CD4-positive, alpha-beta T cell (primary cell): ENCODE data around the gene PIGZ. TPM values are rescaled to one million over a fixed set of nuclear protein-coding genes. Genes with fewer than 3 reads are reported as not detected.

Experiments
- ATAC-seq: fragments of 200-7000 bp; cut with Tn5 transposase; one replicate; pipeline ENCODE4 v1.10.0; 2022; ENCODE audit warnings: mild to moderate bottlenecking; ENCODE audit not compliant: poor library complexity
- CTCF ChIA-PET: fragments of 350-600 bp; sonication (Branson Sonifier 250); formaldehyde crosslinking; loops from one replicate; lab custom pipeline; 2021; ENCODE audit warnings: antibody characterized with exemption, inconsistent platforms; lab: Charles Lee
- POLR2A ChIA-PET: fragments of 350-600 bp; sonication (Branson Sonifier 250); formaldehyde crosslinking; loops from one replicate; lab custom pipeline; 2021; ENCODE audit warnings: antibody characterized with exemption, inconsistent platforms; lab: Charles Lee
- DNase-seq, 14 experiments: peaks; one replicate each; pipeline ENCODE4 v3.0.0-alpha.2; 2013 to 2020; ENCODE audit warnings: mixed read lengths in 2 of 14
- H3K27ac ChIP-seq, 2 donors: one replicate each; pipeline versions ENCODE4 v1.5.1 to v1.7.0; 2013; ENCODE audit warnings: low read length in 2 of 2, low read depth in 1 of 2, mild to moderate bottlenecking in 1 of 2
- H3K27me3 ChIP-seq, 2 experiments: 1 replicate in 1 of 2; 2 replicates in 1 of 2; pipeline versions ENCODE4 v1.6.1 to v1.7.0; 2013; ENCODE audit warnings: low read length in 2 of 2, control low read depth in 1 of 2, mild to moderate bottlenecking in 1 of 2, moderate library complexity in 1 of 2; ENCODE audit not compliant: insufficient read depth in 2 of 2, control insufficient read depth in 1 of 2
- H3K36me3 ChIP-seq: one replicate; pipeline ENCODE4 v1.6.1; 2013; ENCODE audit warnings: low read length, control low read depth; ENCODE audit not compliant: insufficient read depth
- H3K4me1 ChIP-seq: one replicate; pipeline ENCODE4 v1.6.1; 2013; ENCODE audit warnings: low read length, control low read depth; ENCODE audit not compliant: insufficient read depth
- H3K4me3 ChIP-seq: one replicate; pipeline ENCODE4 v1.5.1; 2013; ENCODE audit warnings: mild to moderate bottlenecking, low read length, moderate library complexity
- H3K9me3 ChIP-seq, 2 experiments: 1 replicate in 1 of 2; 2 replicates in 1 of 2; pipeline versions ENCODE4 v1.6.1 to v1.7.0; 2013; ENCODE audit warnings: low read length in 2 of 2, mild to moderate bottlenecking in 2 of 2, control low read depth in 1 of 2, moderate library complexity in 1 of 2; ENCODE audit not compliant: control insufficient read depth in 1 of 2, insufficient read depth in 1 of 2
- H3K27ac Mint-ChIP-seq: one replicate; pipeline ENCODE4 v1.8.0; 2020; ENCODE audit warnings: mixed read lengths
- H3K27me3 Mint-ChIP-seq: one replicate; pipeline ENCODE4 v1.8.0; 2021; ENCODE audit warnings: mixed read lengths
- H3K36me3 Mint-ChIP-seq: one replicate; pipeline ENCODE4 v1.8.0; 2021; ENCODE audit warnings: low read depth, mixed read lengths
- H3K4me1 Mint-ChIP-seq: one replicate; pipeline ENCODE4 v1.8.0; 2021; ENCODE audit warnings: low read depth, mixed read lengths
- H3K4me3 Mint-ChIP-seq: one replicate; pipeline ENCODE4 v1.8.0; 2020; ENCODE audit warnings: mild to moderate bottlenecking, mixed read lengths
- H3K9me3 Mint-ChIP-seq: one replicate; pipeline ENCODE4 v1.8.0; 2020; ENCODE audit warnings: mixed read lengths
- intact Hi-C, 2 experiments: fragments of 100-400 bp; cut with DNase I in 1 of 2; cut with micrococcal nuclease in 1 of 2; formaldehyde crosslinking; loops; one replicate each; pipeline versions ENCODE4 v1.15.1 to v1.9.0; 2023 to 2025; cut with DNase I, micrococcal nuclease
- total RNA-seq, 174 experiments: library from RNA in 2 of 174; stranded (reverse) in 2 of 174; gene quantifications; one replicate each; pipeline ENCODE4 v1.2.3 and lab custom pipeline; 2021 to 2026
- TF ChIP-seq, protein P1 (sequence below): fragments of 200-600 bp; IDR thresholded peaks from one replicate; pipeline ENCODE4 v1.8.0; 2022; ENCODE audit warnings: antibody characterized with exemption, mild to moderate bottlenecking

Gene PIGZ
- total RNA-seq, 2 experiments from 2014 or later: 0.33 to 0.61 TPM

- Histone ChIP-seq H3K27ac (no peak overlapping the region), H3K27me3 (no peaks in the 10 kb centered on the region), H3K4me1 (no peaks in the 10 kb centered on the region), H3K4me3 (no peak overlapping the region), H3K9me3 (peaks cover 0 to 5% of the 10 kb centered on the region in 2 experiments), H3K36me3 (no peaks in the 10 kb centered on the region)
- no peaks in the 10 kb centered on the region for H3K9me3 Mint-ChIP-seq
- H3K4me3 Mint-ChIP-seq: no peak overlapping the region
- no peaks in the 10 kb centered on the region for H3K4me1 Mint-ChIP-seq
- intact Hi-C loops: no loop called here
- CTCF ChIA-PET: no interaction called here
- ATAC-seq: no peak
- no peaks in the 10 kb centered on the region for H3K36me3 Mint-ChIP-seq
- POLR2A ChIA-PET: no interaction called here
- TF ChIP-seq, protein P1, sequence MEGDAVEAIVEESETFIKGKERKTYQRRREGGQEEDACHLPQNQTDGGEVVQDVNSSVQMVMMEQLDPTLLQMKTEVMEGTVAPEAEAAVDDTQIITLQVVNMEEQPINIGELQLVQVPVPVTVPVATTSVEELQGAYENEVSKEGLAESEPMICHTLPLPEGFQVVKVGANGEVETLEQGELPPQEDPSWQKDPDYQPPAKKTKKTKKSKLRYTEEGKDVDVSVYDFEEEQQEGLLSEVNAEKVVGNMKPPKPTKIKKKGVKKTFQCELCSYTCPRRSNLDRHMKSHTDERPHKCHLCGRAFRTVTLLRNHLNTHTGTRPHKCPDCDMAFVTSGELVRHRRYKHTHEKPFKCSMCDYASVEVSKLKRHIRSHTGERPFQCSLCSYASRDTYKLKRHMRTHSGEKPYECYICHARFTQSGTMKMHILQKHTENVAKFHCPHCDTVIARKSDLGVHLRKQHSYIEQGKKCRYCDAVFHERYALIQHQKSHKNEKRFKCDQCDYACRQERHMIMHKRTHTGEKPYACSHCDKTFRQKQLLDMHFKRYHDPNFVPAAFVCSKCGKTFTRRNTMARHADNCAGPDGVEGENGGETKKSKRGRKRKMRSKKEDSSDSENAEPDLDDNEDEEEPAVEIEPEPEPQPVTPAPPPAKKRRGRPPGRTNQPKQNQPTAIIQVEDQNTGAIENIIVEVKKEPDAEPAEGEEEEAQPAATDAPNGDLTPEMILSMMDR: no peak
- no peak overlapping the region for H3K27ac Mint-ChIP-seq
- DNase-seq: no peak
- H3K27me3 Mint-ChIP-seq: no peaks in the 10 kb centered on the region
These were observed 47.4 kb upstream of the PIGZ start for GRCh38 chr3:197015790-197016736.

- H3K27ac Mint-ChIP-seq: no peak overlapping the region
- no peaks in the 10 kb centered on the region for H3K4me1 Mint-ChIP-seq
- no peak overlapping the region for H3K27ac ChIP-seq
- CTCF ChIA-PET: no interaction called here
- H3K27me3 Mint-ChIP-seq: no peaks in the 10 kb centered on the region
- no peaks in the 10 kb centered on the region for H3K36me3 ChIP-seq
- H3K27me3 ChIP-seq: no peaks in the 10 kb centered on the region
- no peaks in the 10 kb centered on the region for H3K9me3 Mint-ChIP-seq
- DNase-seq: no peak
- no peak overlapping the region for H3K4me3 ChIP-seq
- H3K4me3 Mint-ChIP-seq: no peak overlapping the region
- intact Hi-C loops: no loop called here
- POLR2A ChIA-PET: no interaction called here
- TF ChIP-seq, protein P1: no peak
- peaks cover 0 to 5% of the 10 kb centered on the region in 2 experiments for H3K9me3 ChIP-seq
- H3K36me3 Mint-ChIP-seq: no peaks in the 10 kb centered on the region
- no peak for ATAC-seq
- H3K4me1 ChIP-seq: no peaks in the 10 kb centered on the region
These were observed 46.4 kb upstream of the PIGZ start for GRCh38 chr3:197014942-197015575.

- no peaks in the 10 kb centered on the region for H3K9me3 Mint-ChIP-seq
- no peaks in the 10 kb centered on the region for H3K4me1 ChIP-seq
- TF ChIP-seq, protein P1: no peak
- no peaks in the 10 kb centered on the region for H3K36me3 ChIP-seq
- no peaks in the 10 kb centered on the region for H3K36me3 Mint-ChIP-seq
- no peak overlapping the region for H3K4me3 ChIP-seq
- no peak overlapping the region for H3K27ac Mint-ChIP-seq
- POLR2A ChIA-PET: no interaction called here
- ATAC-seq (no peak), DNase-seq (no peak)
- H3K4me1 Mint-ChIP-seq: no peaks in the 10 kb centered on the region
- no peaks in the 10 kb centered on the region for H3K27me3 ChIP-seq
- intact Hi-C loops: no loop called here
- no peaks in the 10 kb centered on the region for H3K27me3 Mint-ChIP-seq
- peaks cover 0 to 5% of the 10 kb centered on the region in 2 experiments for H3K9me3 ChIP-seq
- H3K4me3 Mint-ChIP-seq: no peak overlapping the region
- CTCF ChIA-PET: no interaction called here
- no peak overlapping the region for H3K27ac ChIP-seq
These were observed 45.4 kb upstream of the PIGZ start for GRCh38 chr3:197014024-197014423.
